MCF 10A (cell line): ENCODE measurements around the gene RAP1GAP. TPM values are rescaled to one million over a fixed set of nuclear protein-coding genes. Genes with fewer than 3 reads are reported as not detected.

Source experiments
- BruUV-seq: library from RNA; stranded (reverse); fragments of 400-500 nt; replicated peaks from 2 replicates; lab custom pipeline; 2021; lab: Mats Ljungman, UMichigan
- CTCF ChIA-PET: fragments of 300-600 bp; sonication (Branson Sonifier 250); formaldehyde crosslinking; extraction: SDS; loops from one replicate; lab custom pipeline; 2021; ENCODE audit warnings: antibody characterized with exemption, inconsistent platforms; lab: Yijun Ruan, JAX
- POLR2A ChIA-PET: fragments of 300-600, 350-650 bp; sonication (Branson Sonifier 250); formaldehyde crosslinking; extraction: SDS; loops from one replicate; lab custom pipeline; 2020; ENCODE audit warnings: antibody characterized with exemption, inconsistent platforms; lab: Yijun Ruan, JAX
- DNase-seq: peaks from one replicate; pipeline ENCODE4 v3.0.0-alpha.2; 2018; ENCODE audit not compliant: unreplicated experiment
- H3K27ac Mint-ChIP-seq: one replicate; pipeline ENCODE4 v1.8.0; 2022; ENCODE audit warnings: mild to moderate bottlenecking, low read depth, mixed read lengths; ENCODE audit not compliant: unreplicated experiment
- H3K27me3 Mint-ChIP-seq: one replicate; pipeline ENCODE4 v1.8.0; 2022; ENCODE audit warnings: mixed read lengths; ENCODE audit not compliant: insufficient read depth, unreplicated experiment
- H3K36me3 Mint-ChIP-seq: one replicate; pipeline ENCODE4 v1.8.0; 2022; ENCODE audit warnings: mild to moderate bottlenecking, moderate library complexity, mixed read lengths; ENCODE audit not compliant: insufficient read depth, unreplicated experiment
- H3K4me1 Mint-ChIP-seq: one replicate; pipeline ENCODE4 v1.8.0; 2022; ENCODE audit warnings: mixed read lengths; ENCODE audit not compliant: insufficient read depth, unreplicated experiment
- H3K4me3 Mint-ChIP-seq: one replicate; pipeline ENCODE4 v1.8.0; 2022; ENCODE audit warnings: mild to moderate bottlenecking, moderate library complexity, mixed read lengths; ENCODE audit not compliant: unreplicated experiment
- H3K9me3 Mint-ChIP-seq: one replicate; pipeline ENCODE4 v1.8.0; 2022; ENCODE audit warnings: mixed read lengths; ENCODE audit not compliant: unreplicated experiment
- CTCF ChIP-seq: fragments of 200-600 bp; IDR thresholded peaks from one replicate; pipeline ENCODE4 v1.8.0; 2022; ENCODE audit warnings: antibody characterized with exemption, mild to moderate bottlenecking; ENCODE audit not compliant: unreplicated experiment
- intact Hi-C: fragments of 100-400 bp; cut with micrococcal nuclease; formaldehyde crosslinking; loops from 2 replicates; pipeline ENCODE4 v1.14.1; 2022
- total RNA-seq: library from RNA; stranded (reverse); gene quantifications from 2 replicates; pipeline ENCODE4 v1.2.3, GENCODE V29; 2022

Gene RAP1GAP
- total RNA-seq, 1 experiment from 2014 or later, result not detected

- BruUV-seq, result no TSS peak
- Mint-ChIP-seq H3K27me3 (peaks cover 20% of the 10 kb centered on the region), H3K4me3 (no peak overlapping the region), H3K4me1 (peaks cover 5% of the 10 kb centered on the region), H3K9me3 (no peaks in the 10 kb centered on the region), H3K36me3 (no peaks in the 10 kb centered on the region), H3K27ac (no peak overlapping the region)
- intact Hi-C loops, result loop anchor here (1.0 to 10.0 kb wide), 3 partner anchors 82 to 340 kb away; no protein-coding TSS in a partner anchor
- ChIA-PET CTCF (interaction anchor here (0.5 to 0.7 kb wide), 5 partner anchors 21 to 363 kb away, joined by 3 read pairs; no protein-coding TSS in a partner anchor), POLR2A (interaction anchor here (0.7 kb wide), 1 partner anchor 609 kb away, joined by 3 read pairs; no protein-coding TSS in a partner anchor)
- peak; percentile 83 for TF ChIP-seq CTCF
- peak; percentile 74 for DNase-seq
These were observed 73.9 kb downstream of the RAP1GAP start for GRCh38 chr1:21594935-21595897.

GRCh38 chr1:21594501-21594900 lies 74.7 kb downstream of the RAP1GAP start:
- BruUV-seq, result no TSS peak
- CTCF ChIA-PET, result interaction anchor here (0.6 kb wide), 1 partner anchor 79 kb away, joined by 3 read pairs; no protein-coding TSS in a partner anchor
- Mint-ChIP-seq H3K27me3 (peaks cover 13% of the 10 kb centered on the region), H3K27ac (no peak overlapping the region), H3K36me3 (no peaks in the 10 kb centered on the region), H3K4me1 (peaks cover 5% of the 10 kb centered on the region), H3K4me3 (no peak overlapping the region), H3K9me3 (no peaks in the 10 kb centered on the region)
- POLR2A ChIA-PET, result no interaction called here
- TF ChIP-seq CTCF, result no peak
- intact Hi-C loops, result loop anchor here (2.0 to 10.0 kb wide), 2 partner anchors 82 to 340 kb away; no protein-coding TSS in a partner anchor
- no peak for DNase-seq

- H3K36me3 Mint-ChIP-seq, result peaks cover 1% of the 10 kb centered on the region
- CTCF ChIA-PET, result interaction anchor here (0.6 kb wide), 1 partner anchor 66 kb away, joined by 5 read pairs; no protein-coding TSS in a partner anchor
- intact Hi-C loops, result loop anchor here (10.0 kb wide), 1 partner anchor 338 kb away; no protein-coding TSS in a partner anchor
- no peak overlapping the region for H3K4me3 Mint-ChIP-seq
- no peaks in the 10 kb centered on the region for H3K9me3 Mint-ChIP-seq
- no peak for DNase-seq
- peaks cover 6% of the 10 kb centered on the region for H3K4me1 Mint-ChIP-seq
- peaks cover under 1% of the 10 kb centered on the region for H3K27me3 Mint-ChIP-seq
- POLR2A ChIA-PET, result interaction anchor here (0.6 kb wide), 1 partner anchor 841 kb away, joined by 3 read pairs; no protein-coding TSS in a partner anchor
- no TSS peak for BruUV-seq
- no peak for TF ChIP-seq CTCF
- H3K27ac Mint-ChIP-seq, result no peak overlapping the region
These were observed 75.9 kb downstream of the RAP1GAP start for GRCh38 chr1:21593231-21593630.
